PC-3 (cell line): Measurements from ENCODE around the gene FASN. TPM values are rescaled to one million over a fixed set of nuclear protein-coding genes. Genes with fewer than 3 reads are reported as not detected.

ENCODE experiments used
- ATAC-seq: fragments of 200-7000 bp; cut with Tn5 transposase; 2 replicates; pipeline ENCODE4 v1.9.1; 2020; ENCODE audit warnings: mild to moderate bottlenecking, moderate library complexity
- BruUV-seq: library from RNA; stranded (reverse); fragments of 400-500 nt; replicated peaks from 2 replicates; lab custom pipeline; 2021; lab: Mats Ljungman, UMichigan
- CTCF ChIA-PET: fragments of 300-600 bp; sonication (Branson Sonifier 250); formaldehyde crosslinking; loops from one replicate; lab custom pipeline; 2022; ENCODE audit warnings: antibody characterized with exemption; lab: Charles Lee
- POLR2A ChIA-PET: fragments of 300-600 bp; sonication (Branson Sonifier 250); formaldehyde crosslinking; loops from one replicate; lab custom pipeline; 2022; ENCODE audit warnings: antibody characterized with exemption; ENCODE audit not compliant: unreplicated experiment; lab: Charles Lee
- DNase-seq: peaks from one replicate; pipeline ENCODE4 v3.0.0-alpha.2; 2015
- H2AFZ ChIP-seq: fragments of 300-600 bp; sonication (generic); 2 replicates; pipeline ENCODE4 v1.6.0; 2016; ENCODE audit warnings: antibody characterized with exemption, low read length
- H3F3A ChIP-seq: fragments of 300-600 bp; sonication (generic); one replicate; pipeline ENCODE4 v1.6.0; 2017; ENCODE audit warnings: antibody characterized with exemption, low read length, control low read depth, mild to moderate bottlenecking; ENCODE audit not compliant: unreplicated experiment
- H3K27ac ChIP-seq: fragments of 300-600 bp; sonication (generic); 2 replicates; pipeline ENCODE4 v1.5.1; 2016; ENCODE audit warnings: mild to moderate bottlenecking, low read length
- H3K27me3 ChIP-seq: fragments of 300-600 bp; sonication (generic); 2 replicates; pipeline ENCODE4 v1.6.1; 2016; ENCODE audit warnings: low read length, mixed read lengths
- H3K36me3 ChIP-seq: fragments of 300-600 bp; sonication (generic); 2 replicates; pipeline ENCODE4 v1.6.1; 2016; ENCODE audit warnings: low read depth, mixed run types, low read length, mixed read lengths
- H3K4me1 ChIP-seq: fragments of 300-600 bp; sonication (generic); 2 replicates; pipeline ENCODE4 v1.5.1; 2016; ENCODE audit warnings: low read length; ENCODE audit not compliant: insufficient read depth
- H3K4me2 ChIP-seq: fragments of 300-600 bp; sonication (generic); 2 replicates; pipeline ENCODE4 v1.6.0; 2016; ENCODE audit warnings: low read length
- H3K4me3 ChIP-seq: fragments of 300-600 bp; sonication (generic); 2 replicates; pipeline ENCODE4 v1.5.1; 2016; ENCODE audit warnings: mild to moderate bottlenecking, low read length, mixed read lengths
- H3K79me2 ChIP-seq: fragments of 300-600 bp; sonication (generic); 2 replicates; pipeline ENCODE4 v1.6.1; 2017; ENCODE audit warnings: low read length, mixed read lengths
- H3K9ac ChIP-seq: fragments of 300-600 bp; sonication (generic); 2 replicates; pipeline ENCODE4 v1.6.0; 2016; ENCODE audit warnings: mild to moderate bottlenecking, low read length
- H3K9me2 ChIP-seq: fragments of 300-600 bp; sonication (generic); replicated peaks from 2 replicates; pipeline ENCODE4 v1.6.1; 2016; ENCODE audit warnings: mixed run types, low read length, mixed read lengths
- H3K9me3 ChIP-seq: fragments of 300-600 bp; sonication (generic); 2 replicates; pipeline ENCODE4 v1.6.1; 2016; ENCODE audit warnings: low read length, mixed read lengths
- H4K20me1 ChIP-seq: fragments of 300-600 bp; sonication (generic); 2 replicates; pipeline ENCODE4 v1.6.1; 2016; ENCODE audit warnings: low read length, mixed read lengths
- CTCF ChIP-seq: fragments of 300-600 bp; sonication (generic); conservative IDR thresholded peaks from 2 replicates; pipeline ENCODE4 v1.5.1; 2017; ENCODE audit warnings: antibody characterized with exemption, low read depth, mild to moderate bottlenecking, low read length
- EZH2 ChIP-seq: fragments of 300-600 bp; sonication (generic); IDR thresholded peaks from one replicate; pipeline ENCODE4 v1.6.1; 2017; ENCODE audit warnings: antibody characterized with exemption, mild to moderate bottlenecking, low read length; ENCODE audit not compliant: unreplicated experiment
- EZH2phosphoT487 ChIP-seq: fragments of 300-600 bp; sonication (generic); IDR thresholded peaks from 2 replicates; pipeline ENCODE4 v1.6.1; 2018; ENCODE audit warnings: mild to moderate bottlenecking, antibody characterized with exemption, low read length, borderline replicate concordance
- intact Hi-C: fragments of 100-400 bp; cut with micrococcal nuclease; formaldehyde crosslinking; loops from 2 replicates; pipeline ENCODE4 v1.9.0; 2023
- total RNA-seq: library from RNA; depleted of rRNA; stranded (reverse); fragments of >200 nt; gene quantifications from 2 replicates; pipeline ENCODE4 v1.2.3, GENCODE V29; 2014

The FASN gene
- total RNA-seq, 1 experiment from 2014 or later = 269 TPM

GRCh38 chr17:82129095-82129494 lies 31.1 kb upstream of the FASN start:
- Histone ChIP-seq H4K20me1 (no peaks in the 10 kb centered on the region), H3K27ac (no peak overlapping the region), H3K36me3 (no peaks in the 10 kb centered on the region), H3K4me1 (peaks cover 5% of the 10 kb centered on the region), H3K9me3 (no peaks in the 10 kb centered on the region), H3K79me2 (no peaks in the 10 kb centered on the region), H3K27me3 (no peaks in the 10 kb centered on the region), H3F3A (no peaks in the 10 kb centered on the region), H3K9ac (no peak overlapping the region), H3K4me3 (no peak overlapping the region), H3K9me2 (no peaks in the 10 kb centered on the region), H3K4me2 (no peak overlapping the region), H2AFZ (no peak overlapping the region)
- intact Hi-C loops = no loop called here
- CTCF ChIA-PET = no interaction called here
- DNase-seq (no peak), ATAC-seq (no peak; the same call in 1 of the 2 replicates)
- TF ChIP-seq EZH2phosphoT487 (no peak), EZH2 (no peak), CTCF (peak; percentile 44; the same call in 1 of the 2 replicates)
- POLR2A ChIA-PET = no interaction called here
- BruUV-seq = no TSS peak

- Histone ChIP-seq H3K9me3 (no peaks in the 10 kb centered on the region), H3K27ac (no peak overlapping the region), H3F3A (no peaks in the 10 kb centered on the region), H3K9me2 (no peaks in the 10 kb centered on the region), H3K9ac (no peak overlapping the region), H4K20me1 (no peaks in the 10 kb centered on the region), H3K36me3 (no peaks in the 10 kb centered on the region), H3K4me2 (no peak overlapping the region), H3K27me3 (no peaks in the 10 kb centered on the region), H3K79me2 (no peaks in the 10 kb centered on the region), H2AFZ (no peak overlapping the region), H3K4me1 (no peaks in the 10 kb centered on the region), H3K4me3 (no peak overlapping the region)
- CTCF ChIA-PET = no interaction called here
- TF ChIP-seq CTCF (no peak), EZH2phosphoT487 (no peak), EZH2 (no peak)
- no peak for DNase-seq
- BruUV-seq = no TSS peak
- POLR2A ChIA-PET = no interaction called here
- ATAC-seq = no peak
- intact Hi-C loops = no loop called here
Observed at GRCh38 chr17:82128287-82128686, 30.3 kb upstream of the FASN start.

GRCh38 chr17:82127704-82128103 lies 29.7 kb upstream of the FASN start:
- H4K20me1 ChIP-seq = no peaks in the 10 kb centered on the region
- no peak overlapping the region for H3K4me2 ChIP-seq
- H3K9ac ChIP-seq = no peak overlapping the region
- no peaks in the 10 kb centered on the region for H3K9me2 ChIP-seq
- no peak overlapping the region for H2AFZ ChIP-seq
- BruUV-seq = no TSS peak
- no peak overlapping the region for H3K4me3 ChIP-seq
- H3K79me2 ChIP-seq = no peaks in the 10 kb centered on the region
- DNase-seq (no peak), ATAC-seq (no peak)
- H3F3A ChIP-seq = no peaks in the 10 kb centered on the region
- no peaks in the 10 kb centered on the region for H3K4me1 ChIP-seq
- no peak overlapping the region for H3K27ac ChIP-seq
- intact Hi-C loops = no loop called here
- no peaks in the 10 kb centered on the region for H3K36me3 ChIP-seq
- H3K9me3 ChIP-seq = no peaks in the 10 kb centered on the region
- CTCF ChIA-PET = no interaction called here
- H3K27me3 ChIP-seq = no peaks in the 10 kb centered on the region
- POLR2A ChIA-PET = no interaction called here
- no peak for TF ChIP-seq EZH2
- no peak for TF ChIP-seq CTCF
- TF ChIP-seq EZH2phosphoT487 = no peak
